GM12875 (cell line): ENCODE measurements around the gene ADAP1.
"Not testable (repeated sequence)": the region's sequence is repeated elsewhere in the genome, so short reads cannot be mapped to it uniquely, and the experiment has no call there.

Source experiments
- H3K4me3 ChIP-seq: one replicate; pipeline ENCODE4 v1.5.1; 2011; ENCODE audit warnings: low read depth, low read length, control low read depth
- CTCF ChIP-seq: IDR thresholded peaks from 2 replicates; pipeline ENCODE4 v1.5.1; 2011; ENCODE audit warnings: low read depth, mild to moderate bottlenecking, control low read depth, inconsistent platforms, low read length, moderate library complexity, borderline replicate concordance; ENCODE audit not compliant: insufficient read depth

ADAP1 gene

GRCh38 chr7:929311-929711 lies 25.2 kb downstream of the ADAP1 start:
- H3K4me3 ChIP-seq, result no peak overlapping the region
- TF ChIP-seq CTCF, result no peak

- no peak for TF ChIP-seq CTCF
- H3K4me3 ChIP-seq, result no peak overlapping the region
These were observed 27.3 kb downstream of the ADAP1 start for GRCh38 chr7:927031-927671.

- no peak for TF ChIP-seq CTCF
- no peak overlapping the region for H3K4me3 ChIP-seq
These were observed 28.1 kb downstream of the ADAP1 start for GRCh38 chr7:926061-927030.

- H3K4me3 ChIP-seq, result no peak overlapping the region
- TF ChIP-seq CTCF, result no peak
These were observed 28.9 kb downstream of the ADAP1 start for GRCh38 chr7:925601-926000.

- TF ChIP-seq CTCF, result no peak
- H3K4me3 ChIP-seq, result peak overlapping the region; percentile 15
These were observed 29.8 kb downstream of the ADAP1 start for GRCh38 chr7:924541-925231.

- H3K4me3 ChIP-seq, result not testable (repeated sequence)
These were observed 30.4 kb downstream of the ADAP1 start for GRCh38 chr7:924042-924441.

- TF ChIP-seq CTCF, result no peak
- peak overlapping the region; percentile 51 for H3K4me3 ChIP-seq
These were observed 31.1 kb downstream of the ADAP1 start for GRCh38 chr7:923108-924041.
